ENCODE measurements around the gene ENPP6.

ENPP6 gene

DNA sequence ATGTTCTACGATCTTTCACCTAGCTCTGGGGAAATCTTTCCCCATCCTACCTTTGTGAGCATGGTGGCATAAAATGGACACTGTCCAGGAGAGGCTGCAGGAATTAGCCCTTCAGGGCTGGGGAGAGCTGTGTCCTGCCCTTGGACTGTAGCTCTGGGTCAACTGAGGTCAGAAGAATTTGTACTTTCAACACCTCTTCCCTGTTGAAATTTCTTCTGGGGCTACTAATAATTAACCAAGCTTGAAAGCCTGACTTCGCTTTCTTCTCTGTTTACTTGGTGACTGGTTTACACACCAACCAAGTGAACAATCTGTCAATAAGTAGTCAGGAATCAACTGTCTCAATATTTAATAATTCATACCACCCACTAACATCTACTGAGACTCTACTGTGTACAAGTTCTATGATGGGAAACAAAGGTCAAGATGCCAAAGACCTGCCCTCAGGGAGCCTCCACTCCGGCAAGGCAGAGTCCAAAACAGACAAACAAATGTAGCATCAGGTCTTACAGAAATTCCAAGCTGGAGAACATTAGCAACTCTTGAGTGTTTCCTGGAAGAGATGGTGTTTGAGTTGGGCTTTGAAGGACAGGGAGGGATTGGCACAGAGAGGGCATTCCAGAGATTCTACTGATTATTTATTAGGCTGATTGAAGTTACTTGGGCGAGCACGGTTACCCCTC lies 113.1 kb downstream of the ENPP6 start:
- no peak for DNase-seq

DNA sequence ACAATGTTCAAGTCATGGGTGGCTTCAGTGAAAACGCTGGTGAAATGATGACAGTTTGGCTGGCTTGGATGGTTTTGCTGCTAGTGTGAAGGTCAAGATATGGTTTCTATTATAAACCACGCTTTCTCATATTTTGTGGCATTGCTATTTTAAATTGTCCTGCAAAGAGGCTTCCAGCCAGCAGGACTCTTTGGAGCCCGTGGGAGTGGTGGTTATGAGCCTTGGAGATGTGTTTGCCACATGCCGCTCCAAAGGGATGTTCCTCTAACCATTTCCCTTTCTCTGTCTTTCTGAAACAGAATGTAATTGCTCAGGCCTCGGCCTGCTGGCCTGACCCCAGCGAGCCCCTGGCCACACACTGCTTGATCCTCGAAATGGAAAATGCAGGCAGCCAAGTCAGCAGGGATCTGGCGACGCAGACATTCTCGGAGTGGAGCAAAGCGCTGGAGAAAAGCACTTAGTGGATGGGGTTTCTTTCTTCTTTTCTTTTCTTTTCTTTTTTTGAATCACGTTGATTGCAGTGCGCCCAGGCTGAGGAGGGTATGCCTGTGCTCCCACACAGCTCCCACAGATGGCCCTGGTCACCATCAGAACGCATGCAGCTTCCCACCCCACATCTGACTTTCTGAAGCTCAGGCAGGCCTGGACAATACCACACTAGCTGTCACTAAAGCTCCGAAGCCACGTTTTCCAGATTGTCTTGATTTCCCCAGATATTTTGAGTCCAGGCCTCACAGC lies 114.0 kb downstream of the ENPP6 start:
- DNase-seq: no peak
- TF ChIP-seq GATA1 (IDR thresholded peaks at IDR 0.05; ENCODE audit: low read depth, low read length) (no peak), POLR2A (IDR thresholded peaks at IDR 0.05; ENCODE audit: low read length) (no peak)

More for the DNA sequence above, 113.1 kb downstream of the ENPP6 start:
- no peak for TF ChIP-seq GATA1 (IDR thresholded peaks at IDR 0.05; ENCODE audit: low read depth, low read length)
- TF ChIP-seq POLR2A (IDR thresholded peaks at IDR 0.05; ENCODE audit: low read length): no peak

GRCh38 chr4:184102927-184103326 lies 114.7 kb downstream of the ENPP6 start:
- no peak for TF ChIP-seq POLR2A (IDR thresholded peaks at IDR 0.05; ENCODE audit: low read length)
- DNase-seq: no peak

- TF ChIP-seq POLR2A (IDR thresholded peaks at IDR 0.05; ENCODE audit: low read length) (no peak), GATA1 (IDR thresholded peaks at IDR 0.05; ENCODE audit: low read depth, low read length) (no peak)
- DNase-seq: no peak
These were observed 115.2 kb downstream of the ENPP6 start for GRCh38 chr4:184102488-184102887.

- DNase-seq: no peak
- TF ChIP-seq POLR2A (IDR thresholded peaks at IDR 0.05; ENCODE audit: low read length) (no peak), GATA1 (IDR thresholded peaks at IDR 0.05; ENCODE audit: low read depth, low read length) (no peak)
These were observed 116.0 kb downstream of the ENPP6 start for GRCh38 chr4:184101711-184102110.

DNA sequence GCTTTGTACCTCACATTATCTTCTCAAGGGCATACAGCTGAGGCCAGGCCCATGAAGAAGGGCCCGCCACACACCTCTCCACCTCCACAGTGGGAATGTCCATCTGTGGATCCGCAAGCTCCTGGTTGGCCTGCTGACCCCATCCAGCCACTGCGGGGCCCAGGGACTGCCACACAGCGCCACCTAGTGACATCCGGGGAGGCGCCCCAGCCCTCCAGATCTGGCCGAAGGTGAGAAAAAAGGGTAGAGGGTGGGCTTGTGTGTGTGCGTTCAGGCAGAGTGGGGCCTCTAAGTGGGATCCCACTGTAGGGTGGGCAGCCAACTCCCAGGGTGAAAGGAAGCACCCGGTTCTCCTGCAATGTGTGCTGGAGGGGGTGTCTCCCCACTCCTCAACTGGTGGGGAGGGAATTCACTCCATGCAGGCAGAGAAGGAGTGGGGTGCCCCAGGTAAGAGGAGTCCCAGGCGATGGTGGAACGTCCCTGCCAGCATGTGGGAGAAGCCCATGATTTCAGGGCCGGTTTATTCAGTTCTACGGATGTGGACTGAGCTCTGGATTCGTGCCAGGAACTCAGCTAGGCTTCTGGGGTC lies 117.3 kb downstream of the ENPP6 start:
- no peak for TF ChIP-seq GATA1 (IDR thresholded peaks at IDR 0.05; ENCODE audit: low read depth, low read length)
- TF ChIP-seq POLR2A (IDR thresholded peaks at IDR 0.05; ENCODE audit: low read length): no peak
- DNase-seq: peak; percentile 14 to 41

DNA sequence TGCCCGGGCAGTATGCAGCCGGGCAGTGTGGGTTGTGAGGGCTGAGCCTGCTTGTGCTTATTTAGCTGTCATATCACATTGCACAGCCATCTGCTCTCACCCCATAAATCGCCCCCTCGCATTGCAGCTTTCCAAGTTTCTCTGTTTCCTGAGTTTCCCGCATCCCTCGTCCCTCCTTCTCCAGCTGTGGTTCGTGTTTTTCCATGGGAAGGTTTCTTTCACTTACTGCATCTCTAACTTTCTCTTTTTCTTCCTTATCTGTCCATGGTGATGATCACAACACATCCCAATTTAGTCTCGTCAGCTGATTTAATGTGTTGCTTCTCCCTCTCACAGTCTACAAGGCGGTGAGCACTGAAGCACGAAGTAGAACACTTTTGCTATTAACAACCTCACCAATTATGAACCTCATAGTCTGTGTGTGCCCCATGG lies 118.1 kb downstream of the ENPP6 start:
- no peak for DNase-seq
- TF ChIP-seq GATA1 (IDR thresholded peaks at IDR 0.05; ENCODE audit: low read depth, low read length): no peak
- TF ChIP-seq POLR2A (IDR thresholded peaks at IDR 0.05; ENCODE audit: low read length): no peak

DNA sequence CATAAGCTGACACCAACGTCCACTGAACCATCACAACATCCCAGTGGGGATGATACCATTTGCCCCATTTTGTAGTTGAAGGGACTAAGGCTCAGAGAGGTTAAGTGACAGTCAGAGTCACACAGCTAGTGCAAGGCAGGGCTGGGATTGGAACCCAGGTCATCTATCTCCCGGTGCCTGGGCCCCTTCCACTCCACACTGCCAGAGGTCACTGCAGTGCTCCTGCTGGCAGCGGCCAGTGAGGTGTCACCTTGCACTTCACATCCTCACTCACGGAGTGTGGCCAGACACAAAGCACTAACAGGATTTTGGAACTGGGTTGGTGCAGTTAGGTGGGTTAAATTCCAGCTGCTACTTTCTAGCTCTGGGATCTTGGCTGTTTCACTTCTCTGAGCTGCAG lies 118.7 kb downstream of the ENPP6 start:
- no peak for DNase-seq
- TF ChIP-seq GATA1 (IDR thresholded peaks at IDR 0.05; ENCODE audit: low read depth, low read length) (no peak), POLR2A (IDR thresholded peaks at IDR 0.05; ENCODE audit: low read length) (no peak)

DNA sequence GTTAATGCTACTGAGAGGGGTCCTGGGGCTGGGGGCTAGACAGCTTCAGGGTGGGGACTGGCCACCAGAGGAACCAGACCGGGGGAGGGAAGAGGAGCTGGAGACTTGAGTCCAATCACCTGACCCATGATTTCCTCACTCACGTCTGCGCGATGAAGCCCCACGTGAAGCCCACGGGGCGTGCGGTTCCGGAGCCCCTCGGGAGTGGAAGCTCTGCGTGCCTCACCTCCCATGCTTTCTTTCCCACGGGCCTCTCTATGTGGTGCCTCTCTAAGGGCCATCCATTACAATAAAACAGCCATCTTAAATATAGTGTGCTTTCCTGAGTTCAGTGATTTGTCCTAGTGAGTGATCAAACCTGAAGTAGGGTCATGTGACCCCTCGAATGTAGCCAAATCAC lies 119.9 kb downstream of the ENPP6 start:
- no peak for TF ChIP-seq GATA1 (IDR thresholded peaks at IDR 0.05; ENCODE audit: low read depth, low read length)
- TF ChIP-seq POLR2A (IDR thresholded peaks at IDR 0.05; ENCODE audit: low read length): no peak
- no peak for DNase-seq

DNA sequence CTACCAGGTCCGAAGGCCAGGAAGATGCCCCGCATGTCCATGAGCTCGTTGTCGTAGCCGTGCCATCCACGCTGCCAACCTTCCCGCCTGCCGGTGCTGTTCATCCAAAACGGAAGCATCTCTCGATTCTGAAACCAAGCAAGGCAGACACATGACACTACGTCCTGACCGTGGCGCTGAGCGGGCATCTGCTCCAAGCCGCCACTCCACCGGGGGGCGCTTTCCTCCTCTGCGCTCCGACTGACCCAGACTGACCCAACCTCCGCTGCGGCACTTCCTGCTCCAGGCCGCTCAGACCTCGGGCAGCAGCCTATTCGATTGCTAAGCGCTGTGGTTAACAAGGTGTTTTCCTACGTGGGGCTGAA lies 120.5 kb downstream of the ENPP6 start:
- TF ChIP-seq GATA1 (IDR thresholded peaks at IDR 0.05; ENCODE audit: low read depth, low read length): no peak
- no peak for TF ChIP-seq POLR2A (IDR thresholded peaks at IDR 0.05; ENCODE audit: low read length)
- DNase-seq: peak in 1 of 2 experiments; percentile 2

GRCh38 chr4:184096561-184097240 lies 121.0 kb downstream of the ENPP6 start:
- no peak for DNase-seq
- TF ChIP-seq POLR2A (IDR thresholded peaks at IDR 0.05; ENCODE audit: low read length): no peak
- TF ChIP-seq GATA1 (IDR thresholded peaks at IDR 0.05; ENCODE audit: low read depth, low read length): no peak

GRCh38 chr4:184094532-184095159 lies 123.0 kb downstream of the ENPP6 start:
- TF ChIP-seq POLR2A (IDR thresholded peaks at IDR 0.05; ENCODE audit: low read length) (no peak), GATA1 (IDR thresholded peaks at IDR 0.05; ENCODE audit: low read depth, low read length) (no peak)
- DNase-seq: no peak

DNA sequence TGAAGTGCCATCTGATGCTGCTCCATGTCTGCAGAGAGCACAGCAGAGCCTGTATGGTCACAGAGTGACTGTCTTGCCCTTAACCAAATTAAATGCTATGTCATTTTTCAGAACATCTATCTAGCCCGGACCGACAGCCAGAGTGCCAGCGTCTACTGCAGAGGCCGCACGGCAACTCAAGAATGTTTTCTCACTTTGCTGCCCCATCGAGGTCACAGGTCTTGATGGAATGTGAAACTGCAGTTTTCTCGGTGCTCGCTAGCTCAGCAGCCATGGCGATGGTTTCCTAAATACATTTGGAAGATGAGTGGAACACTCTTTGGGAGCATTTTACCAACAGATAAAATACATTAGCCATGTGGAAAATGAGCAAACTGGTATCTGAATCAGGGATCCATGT lies 125.7 kb downstream of the ENPP6 start:
- no peak for TF ChIP-seq GATA1 (IDR thresholded peaks at IDR 0.05; ENCODE audit: low read depth, low read length)
- no peak for TF ChIP-seq POLR2A (IDR thresholded peaks at IDR 0.05; ENCODE audit: low read length)

GRCh38 chr4:184090571-184090970 lies 127.1 kb downstream of the ENPP6 start:
- DNase-seq: no peak
- TF ChIP-seq POLR2A (IDR thresholded peaks at IDR 0.05; ENCODE audit: low read length): no peak
- TF ChIP-seq GATA1 (IDR thresholded peaks at IDR 0.05; ENCODE audit: low read depth, low read length): no peak

More for the DNA sequence above, 125.7 kb downstream of the ENPP6 start:
- DNase-seq: no peak
